Dorsolateral prefrontal cortex (tissue), 118 donors: Measurements from ENCODE around the gene MMRN2. TPM values are rescaled to one million over a fixed set of nuclear protein-coding genes. Genes with fewer than 3 reads are reported as not detected.

Source experiments
- total RNA-seq, 120 experiments: library from RNA; stranded (reverse); gene quantifications; one replicate each; pipeline versions ENCODE4 v1.2.3 to v1.2.4, GENCODE V29; 2022

Gene MMRN2
- total RNA-seq, 120 experiments from 2014 or later = 5.2 to 28.8 (median 9.8) TPM

Other genes starting within 250 kb of the MMRN2 start
- gene BMPR1A, start 201.0 kb downstream of the MMRN2 start, total RNA-seq = 10 to 100 TPM; 20.8 to 55.7 (median 33.4) TPM
- 100 to 1,000 TPM in 112 of 120 experiments, 10 to 100 TPM in 8; 59.9 to 383 (median 222) TPM for gene SNCG, start 984 bp upstream of the MMRN2 start, total RNA-seq
- gene ADIRF, start 10.9 kb upstream of the MMRN2 start, total RNA-seq = 100 to 1,000 TPM in 9 of 120 experiments, 10 to 100 TPM in 111; 10.9 to 181 (median 54.5) TPM
- gene FAM25A, start 62.7 kb upstream of the MMRN2 start, total RNA-seq = 1 to 10 TPM in 2 of 120 experiments, not detected in 118; 2.0 to 2.2 TPM
- 100 to 1,000 TPM; 180 to 488 (median 250) TPM for gene GLUD1, start 137.2 kb upstream of the MMRN2 start, total RNA-seq
- gene SHLD2, start 137.6 kb upstream of the MMRN2 start, total RNA-seq = 10 to 100 TPM in 117 of 120 experiments, 1 to 10 TPM in 3; 9.7 to 19.5 (median 13.7) TPM